GM12878 (cell line): ENCODE measurements around the gene CAPN9. TPM values are rescaled to one million over a fixed set of nuclear protein-coding genes. Genes with fewer than 3 reads are reported as not detected.

Experiments
- ATAC-seq: fragments of 200-7000 bp; cut with Tn5 transposase; 3 replicates; pipeline ENCODE4 v1.9.1; 2020; ENCODE audit warnings: mild to moderate bottlenecking, moderate library complexity
- BruUV-seq: library from RNA; stranded (reverse); fragments of 400-500 nt; replicated peaks from 2 replicates; lab custom pipeline; 2021; lab: Mats Ljungman, UMichigan
- CTCF ChIA-PET: fragments of 300-600 bp; sonication (Branson Sonifier 250); formaldehyde crosslinking; extraction: SDS; loops from one replicate; lab custom pipeline; 2021; ENCODE audit warnings: inconsistent platforms; lab: Yijun Ruan, JAX
- POLR2A ChIA-PET: fragments of 350-600 bp; formaldehyde crosslinking; extraction: SDS; loops from one replicate; lab custom pipeline; 2021; ENCODE audit warnings: inconsistent platforms; lab: Charles Lee
- RAD21 ChIA-PET: fragments of 300-600 bp; sonication (Branson Sonifier 250); formaldehyde crosslinking; loops from one replicate; lab custom pipeline; 2023; ENCODE audit warnings: antibody characterized with exemption; ENCODE audit not compliant: unreplicated experiment; lab: Charles Lee
- SMC1A ChIA-PET: fragments of 300-600 bp; sonication (Branson Sonifier 250); formaldehyde crosslinking; loops from one replicate; lab custom pipeline; 2023; ENCODE audit not compliant: unreplicated experiment, uncharacterized antibody; lab: Charles Lee
- DNase-seq: peaks from one replicate; pipeline ENCODE4 v3.0.0-alpha.2; 2011; ENCODE audit warnings: low read depth, low spot score
- FAIRE-seq: peaks from 3 replicates; lab custom pipeline; 2011; peaks lifted over from hg19 to GRCh38; lab: Jason Lieb, UNC
- H2AFZ ChIP-seq: 2 replicates; pipeline ENCODE4 v1.6.0; 2011; ENCODE audit warnings: low read depth, low read length, control low read depth; ENCODE audit not compliant: control insufficient read depth
- H3K27ac ChIP-seq: 2 replicates; pipeline ENCODE4 v1.5.1; 2011; ENCODE audit warnings: control low read depth; ENCODE audit not compliant: control insufficient read depth, insufficient read depth
- H3K27me3 ChIP-seq, 2 experiments: replicated peaks in 1 of 2; 2 replicates each; pipeline versions ENCODE4 v1.6.0 to v1.6.1; 2011; ENCODE audit warnings: low read length in 1 of 2; ENCODE audit not compliant: control insufficient read depth in 2 of 2, insufficient read depth in 2 of 2
- H3K36me3 ChIP-seq, 2 experiments: 2 replicates each; pipeline ENCODE4 v1.5.1; 2011; ENCODE audit warnings: low read length in 1 of 2; ENCODE audit not compliant: control insufficient read depth in 2 of 2, insufficient read depth in 2 of 2
- H3K4me1 ChIP-seq: 2 replicates; pipeline ENCODE4 v1.6.1; 2011; ENCODE audit warnings: mild to moderate bottlenecking, low read length, moderate library complexity, mixed read lengths; ENCODE audit not compliant: control insufficient read depth, insufficient read depth
- H3K4me2 ChIP-seq: 2 replicates; pipeline ENCODE4 v1.6.0; 2011; ENCODE audit warnings: control low read depth; ENCODE audit not compliant: control insufficient read depth, insufficient read depth
- H3K4me3 ChIP-seq: fragments of 200-600 bp; sonication (generic); 2 replicates; pipeline ENCODE4 v1.5.1; 2016
- H3K79me2 ChIP-seq: 2 replicates; pipeline ENCODE4 v1.6.0; 2011; ENCODE audit warnings: low read length; ENCODE audit not compliant: control insufficient read depth, insufficient read depth
- H3K9ac ChIP-seq: 2 replicates; pipeline ENCODE4 v1.8.0; 2011; ENCODE audit warnings: low read length, control low read depth, mixed read lengths; ENCODE audit not compliant: control insufficient read depth, insufficient read depth
- H3K9me3 ChIP-seq: replicated peaks from 3 replicates; pipeline ENCODE4 v1.5.1; 2011; ENCODE audit warnings: mild to moderate bottlenecking, low read length; ENCODE audit not compliant: control insufficient read depth, insufficient read depth
- H4K20me1 ChIP-seq: 2 replicates; pipeline ENCODE4 v1.6.0; 2011; ENCODE audit not compliant: control insufficient read depth, insufficient read depth
- BMI1 ChIP-seq: fragments of 450-650 bp; IDR thresholded peaks from 2 replicates; pipeline ENCODE4 v1.6.1; 2016; ENCODE audit warnings: mild to moderate bottlenecking, moderate library complexity, borderline replicate concordance
- BRCA1 ChIP-seq: IDR thresholded peaks from 2 replicates; pipeline ENCODE4 v1.6.1; 2011; ENCODE audit warnings: low read depth, low read length, improper control_type of control experiment
- EGR1 ChIP-seq, 2 experiments: IDR thresholded peaks; 1 replicate in 1 of 2; 2 replicates in 1 of 2; pipeline ENCODE4 v1.6.1; 2011 to 2012; ENCODE audit warnings: low read depth in 2 of 2, low read length in 2 of 2, borderline replicate concordance in 1 of 2, mild to moderate bottlenecking in 1 of 2, moderate library complexity in 1 of 2
- EP300 ChIP-seq, 2 experiments: fragments of 150-350 bp in 1 of 2; IDR thresholded peaks; 2 replicates each; pipeline ENCODE4 v1.6.1; 2011 to 2012; ENCODE audit warnings: low read depth in 2 of 2, low read length in 2 of 2, borderline replicate concordance in 1 of 2, improper control_type of control experiment in 1 of 2, inconsistent platforms in 1 of 2; ENCODE audit not compliant: control insufficient read depth in 1 of 2
- HSF1 ChIP-seq: fragments of 150-350 bp; IDR thresholded peaks from 2 replicates; pipeline ENCODE4 v1.6.1; 2014; ENCODE audit warnings: mild to moderate bottlenecking, low read depth, low read length
- NR2C1 ChIP-seq: fragments of 450-650 bp; IDR thresholded peaks from 2 replicates; pipeline ENCODE4 v1.6.1; 2017; ENCODE audit warnings: antibody characterized with exemption, mild to moderate bottlenecking, moderate library complexity
- NR2F1 ChIP-seq: fragments of 450-650 bp; conservative IDR thresholded peaks from 2 replicates; pipeline ENCODE4 v1.6.1; 2017; ENCODE audit warnings: mild to moderate bottlenecking
- PAX8 ChIP-seq: fragments of 450-650 bp; IDR thresholded peaks from 2 replicates; pipeline ENCODE4 v1.6.1; 2017; ENCODE audit warnings: mild to moderate bottlenecking, moderate library complexity
- RCOR1 ChIP-seq: conservative IDR thresholded peaks from 2 replicates; pipeline ENCODE4 v1.6.1; 2012; ENCODE audit warnings: low read depth, low read length, improper control_type of control experiment
- SKIL ChIP-seq: fragments of 450-650 bp; IDR thresholded peaks from 2 replicates; pipeline ENCODE4 v1.6.1; 2017; ENCODE audit warnings: mild to moderate bottlenecking, low read depth, inconsistent platforms; ENCODE audit not compliant: poor library complexity, severe bottlenecking
- STAT3 ChIP-seq: IDR thresholded peaks from 2 replicates; pipeline ENCODE4 v1.6.1; 2011; ENCODE audit warnings: low read depth, low read length, improper control_type of control experiment
- WGBS: methylation state at CpG from one replicate; pipeline ENCODE4 v1.1.6; 2016; ENCODE audit warnings: low lambda C conversion rate; ENCODE audit not compliant: insufficient replicate concordance, insufficient coverage; ENCODE audit errors: missing lambda C conversion rate; 5-methylcytosine and 5-hydroxymethylcytosine counted together
- in situ Hi-C: fragments of 300-500 bp; cut with MboI; formaldehyde crosslinking; loops from 9 replicates; pipeline ENCODE4 v1.14.3; 2018; ENCODE audit warnings: mixed read lengths
- intact Hi-C: fragments of 100-400 bp; cut with micrococcal nuclease; formaldehyde crosslinking; loops from one replicate; pipeline ENCODE4 v1.14.2; 2022; ENCODE audit not compliant: unreplicated experiment
- polyA plus RNA-seq, 11 experiments: library from polyadenylated mRNA; depleted of rRNA in 4 of 11; unstranded in 6 of 11; stranded (reverse) in 5 of 11; fragments of >200 nt; fragmentation: Nextera tagmentation in 4 of 11; fragmentation: Illumina TruSeq in 1 of 11; extraction: Ambion mirVana in 4 of 11; extraction: Trizol in 1 of 11; gene quantifications; 1 replicate in 1 of 11; 2 replicates in 10 of 11; pipeline versions ENCODE4 v1.2.1 to v1.2.3, GENCODE V29; 2011 to 2016; ENCODE audit warnings: inconsistent platforms in 2 of 11, missing spikeins in 2 of 11, low read depth in 1 of 11
- total RNA-seq, 4 experiments: library from RNA; depleted of rRNA in 3 of 4; stranded (reverse); fragments of >200 nt in 3 of 4; fragmentation: Illumina TruSeq in 1 of 4; extraction: Trizol in 1 of 4; gene quantifications; 2 replicates each; pipeline versions ENCODE4 v1.2.1 to v1.2.3, GENCODE V29; 2013 to 2021

CAPN9 gene
- total and polyA plus RNA-seq, 10 of the 15 experiments (the other 5 are each of a cell fraction or from before 2014, with no cell fraction given) = not detected

GRCh38 chr1:230713547-230713914, 33.7 kb upstream of the CAPN9 start (continued):
- TF ChIP-seq PAX8 = no peak
- no peak for TF ChIP-seq NR2C1
- TF ChIP-seq BMI1 = no peak
- no peak for TF ChIP-seq BRCA1
- TF ChIP-seq HSF1 = no peak

GRCh38 chr1:230713915-230714764, 33.0 kb upstream of the CAPN9 start, which contains the start of gene AGT:
TSS of gene AGT (minus strand) at chr1:230714122. CDS start at chr1:230710823, 3,299 bp downstream.
- TF ChIP-seq EP300 (IDR thresholded peaks at IDR 0.05; ENCODE audit: borderline replicate concordance in 1 of 2, control insufficient read depth in 1 of 2, low read depth in 2 of 2, low read length in 2 of 2) (no peak), RCOR1 (no peak), EGR1 (IDR thresholded peaks at IDR 0.05; ENCODE audit: borderline replicate concordance in 1 of 2, low read depth in 2 of 2, low read length in 2 of 2) (no peak), NR2F1 (no peak), SKIL (no peak), STAT3 (no peak)
- BruUV-seq = no TSS peak
- FAIRE-seq (no peak), DNase-seq (no peak), ATAC-seq (no peak)
- intact Hi-C loops = no loop called here
- no peak within 1 kb of the TSS for H3K9ac ChIP-seq
- H2AFZ ChIP-seq = no peak within 1 kb of the TSS
- ChIA-PET RAD21 (no interaction called here), SMC1A (no interaction called here), CTCF (no interaction called here), POLR2A (no interaction called here)
- no peak within 1 kb of the TSS for H3K27ac ChIP-seq
- no peaks in the 10 kb centered on the region for H3K9me3 ChIP-seq
- 38% methylated on average over 24 of the region's 24 CpGs for WGBS
- in situ Hi-C loops = no loop called here
- H3K4me1 ChIP-seq = no peaks in the 10 kb centered on the region
- no peak within 1 kb of the TSS for H3K4me2 ChIP-seq
- no peaks in the 10 kb centered on the region for H3K36me3 ChIP-seq
- no peaks in the 10 kb centered on the region for H4K20me1 ChIP-seq
- H3K79me2 ChIP-seq = no peaks in the 10 kb centered on the region
- H3K27me3 ChIP-seq = peaks cover 0 to 3% of the 10 kb centered on the region in 2 experiments; a peak in 2 of 4 replicates
- H3K4me3 ChIP-seq = no peak within 1 kb of the TSS
